Gastroesophageal sphincter (tissue), 4 donors: ENCODE results near the gene MT1HL1. TPM values are rescaled to one million over a fixed set of nuclear protein-coding genes. Genes with fewer than 3 reads are reported as not detected.

Experiments
- ATAC-seq: fragments of 150-250 bp; one replicate; pipeline ENCODE4 v1.9.1; 2016; ENCODE audit warnings: mild to moderate bottlenecking, moderate library complexity
- H3K27ac ChIP-seq, 4 donors: fragments of 200-600 bp; sonication (generic) in 3 of 4; 1 replicate in 3 of 4; 2 replicates in 1 of 4; pipeline ENCODE4 v1.5.1; 2016 to 2019
- H3K27me3 ChIP-seq: fragments of 200-600 bp; sonication (generic); one replicate; pipeline ENCODE4 v1.5.1; 2019
- H3K36me3 ChIP-seq, 2 donors: fragments of 200-600 bp; sonication (generic); one replicate each; pipeline ENCODE4 v1.5.1; 2019; ENCODE audit warnings: control low read depth in 1 of 2
- H3K4me1 ChIP-seq, 3 donors: fragments of 200-600 bp; sonication (generic); 1 replicate in 2 of 3; 2 replicates in 1 of 3; pipeline ENCODE4 v1.5.1; 2016 to 2019; ENCODE audit warnings: control low read depth in 2 of 3
- H3K4me3 ChIP-seq, 2 donors: fragments of 200-600 bp; sonication (generic); one replicate each; pipeline ENCODE4 v1.5.1; 2019; ENCODE audit warnings: mild to moderate bottlenecking in 1 of 2, moderate library complexity in 1 of 2
- H3K9me3 ChIP-seq, 3 donors: fragments of 200-600 bp; sonication (generic); one replicate each; pipeline ENCODE4 v1.5.1; 2017 to 2019; ENCODE audit warnings: control low read depth in 2 of 3
- EP300 ChIP-seq: sonication (generic); formaldehyde crosslinking; IDR thresholded peaks from one replicate; pipeline ENCODE4 v1.6.1; 2017; ENCODE audit warnings: antibody characterized with exemption, mild to moderate bottlenecking
- POLR2A ChIP-seq, 2 donors: fragments of 450-650 bp; IDR thresholded peaks; one replicate each; pipeline ENCODE4 v1.6.1; 2017; ENCODE audit warnings: antibody characterized with exemption in 2 of 2, mild to moderate bottlenecking in 2 of 2, moderate library complexity in 1 of 2
- POLR2AphosphoS5 ChIP-seq: sonication (generic); formaldehyde crosslinking; IDR thresholded peaks from one replicate; pipeline ENCODE4 v1.6.1; 2017; ENCODE audit warnings: antibody characterized with exemption
- WGBS, 2 donors: methylation state at CpG; one replicate each; pipeline ENCODE4 v1.1.5; 2018; ENCODE audit warnings: low coverage in 1 of 2; 5-methylcytosine and 5-hydroxymethylcytosine counted together
- total RNA-seq, 4 donors: library from RNA; depleted of rRNA; stranded (reverse); fragments of >200 nt; gene quantifications; one replicate each; pipeline ENCODE4 v1.1.0, GENCODE V29; 2016
- TF ChIP-seq, protein P1 (sequence below), 4 experiments: fragments of 200-600 bp in 2 of 4; fragments of 450-650 bp in 2 of 4; sonication (generic) in 1 of 4; IDR thresholded peaks; one replicate each; pipeline ENCODE4 v1.5.1; 2017 to 2019; ENCODE audit warnings: antibody characterized with exemption in 4 of 4, mild to moderate bottlenecking in 2 of 4, moderate library complexity in 2 of 4

The MT1HL1 gene
- not detected for total RNA-seq

DNA sequence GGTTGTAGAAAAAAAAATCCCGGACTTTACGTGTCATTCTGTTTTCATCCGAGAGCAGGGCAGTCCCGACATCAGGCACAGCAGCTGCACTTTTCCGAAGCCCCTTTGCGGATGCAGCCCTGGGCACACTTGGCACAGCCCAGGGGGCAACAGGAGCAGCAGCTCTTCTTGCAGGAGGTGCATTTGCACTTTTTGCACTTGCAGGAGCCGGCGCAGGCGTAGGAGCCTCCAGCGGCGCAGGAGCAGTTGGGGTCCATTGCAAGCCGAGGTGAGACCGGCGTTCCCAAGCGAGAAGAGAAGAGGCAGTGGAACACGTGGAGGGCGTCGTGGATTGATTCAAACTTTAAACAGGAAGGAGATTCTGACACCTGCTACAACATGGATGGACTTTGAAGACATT lies at the start of gene MT1HL1:
MT1HL1 (minus strand) TSS at position 326 of the 400 bp plus-strand sequence; CDS start at position 257, 69 bp downstream.
- no peaks in the 10 kb centered on the region for H3K27me3 ChIP-seq
- no peak within 1 kb of the TSS for H3K4me3 ChIP-seq
- 88 to 100% methylated on average over 2 to 12 of the region's 18 CpGs for WGBS, 2 donors
- ATAC-seq, result no peak
- TF ChIP-seq EP300, result no peak
- no peak for TF ChIP-seq POLR2A (IDR thresholded peaks at IDR 0.05)
- TF ChIP-seq, protein P1, sequence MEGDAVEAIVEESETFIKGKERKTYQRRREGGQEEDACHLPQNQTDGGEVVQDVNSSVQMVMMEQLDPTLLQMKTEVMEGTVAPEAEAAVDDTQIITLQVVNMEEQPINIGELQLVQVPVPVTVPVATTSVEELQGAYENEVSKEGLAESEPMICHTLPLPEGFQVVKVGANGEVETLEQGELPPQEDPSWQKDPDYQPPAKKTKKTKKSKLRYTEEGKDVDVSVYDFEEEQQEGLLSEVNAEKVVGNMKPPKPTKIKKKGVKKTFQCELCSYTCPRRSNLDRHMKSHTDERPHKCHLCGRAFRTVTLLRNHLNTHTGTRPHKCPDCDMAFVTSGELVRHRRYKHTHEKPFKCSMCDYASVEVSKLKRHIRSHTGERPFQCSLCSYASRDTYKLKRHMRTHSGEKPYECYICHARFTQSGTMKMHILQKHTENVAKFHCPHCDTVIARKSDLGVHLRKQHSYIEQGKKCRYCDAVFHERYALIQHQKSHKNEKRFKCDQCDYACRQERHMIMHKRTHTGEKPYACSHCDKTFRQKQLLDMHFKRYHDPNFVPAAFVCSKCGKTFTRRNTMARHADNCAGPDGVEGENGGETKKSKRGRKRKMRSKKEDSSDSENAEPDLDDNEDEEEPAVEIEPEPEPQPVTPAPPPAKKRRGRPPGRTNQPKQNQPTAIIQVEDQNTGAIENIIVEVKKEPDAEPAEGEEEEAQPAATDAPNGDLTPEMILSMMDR (IDR thresholded peaks at IDR 0.05), result no peak
- TF ChIP-seq POLR2AphosphoS5, result no peak
- no peaks in the 10 kb centered on the region for H3K9me3 ChIP-seq
- no peak within 1 kb of the TSS for H3K27ac ChIP-seq
- no peaks in the 10 kb centered on the region for H3K36me3 ChIP-seq
- H3K4me1 ChIP-seq, result no peaks in the 10 kb centered on the region

DNA sequence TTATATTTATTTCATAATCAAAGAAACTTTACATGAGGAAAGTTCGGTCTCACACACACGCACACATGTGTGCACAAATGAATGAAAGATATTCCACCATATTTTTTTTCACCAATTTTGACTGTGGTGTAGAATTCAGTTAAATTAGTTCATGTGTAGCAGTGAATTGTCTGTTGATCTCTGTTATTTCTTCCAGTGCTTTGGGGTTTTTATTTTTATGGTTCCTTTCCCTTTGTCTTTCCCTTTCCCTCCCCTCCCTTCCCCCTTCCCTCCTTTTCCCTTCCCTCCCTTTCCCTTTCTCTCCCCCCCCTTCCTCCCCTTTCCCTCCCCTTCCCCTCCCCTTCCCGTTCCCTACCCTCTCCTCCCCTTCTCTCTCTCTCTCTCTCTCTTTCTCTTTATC lies 46.7 kb upstream of the MT1HL1 start:
- H3K36me3 ChIP-seq, result peaks cover 0 to 2% of the 10 kb centered on the region in 2 donors
- H3K4me1 ChIP-seq, result peaks cover 0 to 15% (median 0%) of the 10 kb centered on the region in 3 donors
- no peaks in the 10 kb centered on the region for H3K27me3 ChIP-seq
- H3K4me3 ChIP-seq, result no peak overlapping the region
- 62 to 96% methylated on average over 2 to 3 of the region's 3 CpGs for WGBS, 2 donors
- no peak overlapping the region for H3K27ac ChIP-seq
- ATAC-seq, result no peak
- no peaks in the 10 kb centered on the region for H3K9me3 ChIP-seq
- TF ChIP-seq POLR2AphosphoS5, result no peak
- TF ChIP-seq, protein P1 (IDR thresholded peaks at IDR 0.05), result no peak
- TF ChIP-seq POLR2A (IDR thresholded peaks at IDR 0.05), result no peak
- TF ChIP-seq EP300, result no peak

- H3K4me3 ChIP-seq, result no peak overlapping the region
- no peak for TF ChIP-seq POLR2A (IDR thresholded peaks at IDR 0.05)
- no peak for TF ChIP-seq EP300
- TF ChIP-seq POLR2AphosphoS5, result no peak
- TF ChIP-seq, protein P1 (IDR thresholded peaks at IDR 0.05), result no peak
- H3K9me3 ChIP-seq, result no peaks in the 10 kb centered on the region
- H3K27me3 ChIP-seq, result no peaks in the 10 kb centered on the region
- no peaks in the 10 kb centered on the region for H3K36me3 ChIP-seq
- H3K27ac ChIP-seq, result no peak overlapping the region
- no peak for ATAC-seq
- WGBS, 2 donors, result 70 to 86% methylated on average over 5 to 6 of the region's 6 CpGs
- H3K4me1 ChIP-seq, result peaks cover 0 to 22% (median 0%) of the 10 kb centered on the region in 3 donors
Measured at GRCh38 chr1:237050185-237050584, 45.9 kb upstream of the MT1HL1 start.

GRCh38 chr1:237048803-237049202 lies 44.6 kb upstream of the MT1HL1 start:
- Histone ChIP-seq H3K27ac (no peak overlapping the region), H3K9me3 (no peaks in the 10 kb centered on the region), H3K4me1 (peaks cover 0 to 36% (median 0%) of the 10 kb centered on the region in 3 donors), H3K4me3 (no peak overlapping the region), H3K36me3 (no peaks in the 10 kb centered on the region), H3K27me3 (no peaks in the 10 kb centered on the region)
- WGBS, 2 donors, result 80 to 87% methylated on average over 5 of the region's 5 CpGs
- no peak for ATAC-seq
- TF ChIP-seq POLR2A (IDR thresholded peaks at IDR 0.05) (no peak), POLR2AphosphoS5 (no peak), EP300 (no peak)
- TF ChIP-seq, protein P1 (IDR thresholded peaks at IDR 0.05), result no peak

DNA sequence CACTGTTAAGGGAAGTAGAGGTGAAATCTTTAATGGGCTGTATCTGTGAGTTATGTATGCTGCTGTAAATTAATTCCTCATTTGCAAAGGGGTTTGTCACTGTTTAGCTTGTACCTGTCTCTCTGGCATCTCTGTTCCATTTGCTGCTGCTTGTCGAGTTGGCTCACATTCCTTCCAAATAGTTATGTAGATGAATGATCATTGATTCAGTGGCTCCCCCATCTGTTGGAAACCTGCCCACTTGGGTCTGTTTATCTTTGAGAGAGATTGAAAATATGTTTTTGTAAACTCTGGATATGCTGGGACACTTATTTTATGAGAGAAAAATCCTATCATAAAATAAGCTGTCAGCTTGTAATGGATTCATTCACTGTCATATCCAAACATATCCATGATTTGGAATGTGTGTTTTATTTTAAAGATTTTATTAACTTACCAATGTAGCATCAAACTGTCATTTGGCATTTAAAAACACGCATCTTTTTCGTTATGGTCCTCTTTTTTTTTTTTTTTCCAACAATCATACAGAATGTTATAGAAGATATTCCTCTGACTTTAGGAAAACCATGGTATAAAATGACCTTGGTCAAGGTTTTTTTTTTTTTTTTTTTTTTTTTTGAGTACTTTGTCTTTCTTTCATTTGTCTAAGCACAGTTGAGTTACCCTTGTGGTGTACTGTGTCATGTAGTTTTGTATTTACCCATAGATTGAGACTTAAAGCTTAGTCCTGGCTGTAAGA lies 41.2 kb upstream of the MT1HL1 start:
- Histone ChIP-seq H3K4me3 (no peak overlapping the region), H3K27me3 (peaks cover 20% of the 10 kb centered on the region), H3K4me1 (peaks cover 0 to 60% (median 0%) of the 10 kb centered on the region in 3 donors), H3K36me3 (no peaks in the 10 kb centered on the region), H3K9me3 (no peaks in the 10 kb centered on the region), H3K27ac (peak overlapping the region in 1 of 4 donors; percentile 91)
- WGBS, 2 donors, result 17 to 26% methylated on average over 2 to 3 of the region's 3 CpGs
- no peak for ATAC-seq
- TF ChIP-seq EP300 (no peak), POLR2AphosphoS5 (no peak), POLR2A (IDR thresholded peaks at IDR 0.05) (no peak)
- TF ChIP-seq, protein P1 (IDR thresholded peaks at IDR 0.05), result no peak
